ENCODE measurements around the gene APBA3. TPM values are rescaled to one million over a fixed set of nuclear protein-coding genes. Genes with fewer than 3 reads are reported as not detected.
A peak's percentile ranks its signal among the peaks of the same experiment; 100 is the strongest.
"Not testable (repeated sequence)": the region's sequence is repeated elsewhere in the genome, so short reads cannot be mapped to it uniquely, and the experiment has no call there.

The APBA3 gene
- total RNA-seq, 1 donor from 2014 or later: 12.3 TPM

- intact Hi-C loops (cut with DNase I): no loop called here
- ATAC-seq (ENCODE audit: poor library complexity) (no peak), DNase-seq (no peak)
Measured at GRCh38 chr19:3759482-3760254, 1.8 kb downstream of the APBA3 start.

- intact Hi-C loops (cut with DNase I); ATAC-seq (ENCODE audit: poor library complexity); DNase-seq: not testable (repeated sequence)
Measured at GRCh38 chr19:3758297-3758696, 3.2 kb downstream of the APBA3 start.

GRCh38 chr19:3757705-3758104 is 3.8 kb downstream of the APBA3 start:
- DNase-seq: not testable (repeated sequence)

GRCh38 chr19:3753631-3754410 is 7.7 kb downstream of the APBA3 start:
- no peak for DNase-seq
- peak; percentile 29 for ATAC-seq (ENCODE audit: poor library complexity)
- intact Hi-C loops (cut with DNase I): no loop called here

More at GRCh38 chr19:3757705-3758104, 3.8 kb downstream of the APBA3 start:
- ATAC-seq (ENCODE audit: poor library complexity); intact Hi-C loops (cut with DNase I): not testable (repeated sequence)

GRCh38 chr19:3752492-3752891 is 9.0 kb downstream of the APBA3 start:
- no peak for DNase-seq
- intact Hi-C loops (cut with DNase I): no loop called here
- no peak for ATAC-seq (ENCODE audit: poor library complexity)

GRCh38 chr19:3751236-3751635 is 10.3 kb downstream of the APBA3 start:
- DNase-seq (no peak), ATAC-seq (ENCODE audit: poor library complexity) (no peak)
- intact Hi-C loops (cut with DNase I): no loop called here

GRCh38 chr19:3750211-3750610 is 11.3 kb downstream of the APBA3 start:
- intact Hi-C loops (cut with DNase I): no loop called here
- DNase-seq (no peak), ATAC-seq (ENCODE audit: poor library complexity) (no peak)

GRCh38 chr19:3748965-3749364 is 12.5 kb downstream of the APBA3 start:
- intact Hi-C loops (cut with DNase I): no loop called here
- no peak for ATAC-seq (ENCODE audit: poor library complexity)
- DNase-seq: no peak

- DNase-seq (no peak), ATAC-seq (ENCODE audit: poor library complexity) (no peak)
- intact Hi-C loops (cut with DNase I): no loop called here
Measured at GRCh38 chr19:3746371-3747056, 15.0 kb downstream of the APBA3 start.

- intact Hi-C loops (cut with DNase I): no loop called here
- DNase-seq: no peak
Measured at GRCh38 chr19:3745363-3746045, 16.0 kb downstream of the APBA3 start.

GRCh38 chr19:3743486-3743885 is 18.0 kb downstream of the APBA3 start:
- intact Hi-C loops (cut with DNase I): no loop called here
- DNase-seq (no peak), ATAC-seq (ENCODE audit: poor library complexity) (no peak)

More at GRCh38 chr19:3745363-3746045, 16.0 kb downstream of the APBA3 start:
- no peak for ATAC-seq (ENCODE audit: poor library complexity)

- ATAC-seq (ENCODE audit: poor library complexity) (no peak), DNase-seq (no peak)
- intact Hi-C loops (cut with DNase I): no loop called here
Measured at GRCh38 chr19:3740431-3740830, 21.1 kb downstream of the APBA3 start.

GRCh38 chr19:3738477-3739220 is 22.8 kb downstream of the APBA3 start:
- DNase-seq (no peak), ATAC-seq (ENCODE audit: poor library complexity) (no peak)
- intact Hi-C loops (cut with DNase I): no loop called here

- DNase-seq (no peak), ATAC-seq (ENCODE audit: poor library complexity) (no peak)
- intact Hi-C loops (cut with DNase I): no loop called here
Measured at GRCh38 chr19:3737487-3738205, 23.8 kb downstream of the APBA3 start.

GRCh38 chr19:3736106-3736724 is 25.3 kb downstream of the APBA3 start:
- intact Hi-C loops (cut with DNase I): no loop called here
- ATAC-seq (ENCODE audit: poor library complexity) (no peak), DNase-seq (no peak)

- intact Hi-C loops (cut with DNase I): no loop called here
- no peak for DNase-seq
- ATAC-seq (ENCODE audit: poor library complexity): no peak
Measured at GRCh38 chr19:3734310-3734600, 27.2 kb downstream of the APBA3 start.

- no peak for ATAC-seq (ENCODE audit: poor library complexity)
- intact Hi-C loops (cut with DNase I): no loop called here
- DNase-seq: no peak
Measured at GRCh38 chr19:3733549-3734309, 27.8 kb downstream of the APBA3 start.

All from Right ventricle myocardium superior (tissue), 1 donor.